Activated CD4-positive, alpha-beta T cell treated with anti-CD3 and anti-CD28 coated beads, Interleukin-2, amount 10 ng/mL, durations not matched to agents 7 days and 5 days (primary cell): ENCODE results near the gene PKD1. TPM values are rescaled to one million over a fixed set of nuclear protein-coding genes. Genes with fewer than 3 reads are reported as not detected.
"Not testable (repeated sequence)": the region's sequence is repeated elsewhere in the genome, so short reads cannot be mapped to it uniquely, and the experiment has no call there.

Experiments
- CTCF ChIA-PET: fragments of 350-600 bp; sonication (Branson Sonifier 250); formaldehyde crosslinking; loops from one replicate; lab custom pipeline; 2021; ENCODE audit warnings: antibody characterized with exemption; lab: Charles Lee
- POLR2A ChIA-PET: fragments of 350-600 bp; sonication (Branson Sonifier 250); formaldehyde crosslinking; loops from one replicate; lab custom pipeline; 2021; ENCODE audit warnings: antibody characterized with exemption; lab: Charles Lee
- DNase-seq: peaks from one replicate; pipeline ENCODE4 v3.0.0-alpha.2; 2020
- H3K27ac Mint-ChIP-seq: one replicate; pipeline ENCODE4 v1.8.0; 2021; ENCODE audit warnings: mild to moderate bottlenecking, moderate library complexity, mixed read lengths
- H3K27me3 Mint-ChIP-seq: one replicate; pipeline ENCODE4 v1.8.0; 2021; ENCODE audit warnings: mixed read lengths
- H3K36me3 Mint-ChIP-seq: one replicate; pipeline ENCODE4 v1.8.0; 2021; ENCODE audit warnings: low read depth, mixed read lengths
- H3K4me1 Mint-ChIP-seq: one replicate; pipeline ENCODE4 v1.8.0; 2021; ENCODE audit warnings: mixed read lengths
- H3K4me3 Mint-ChIP-seq: one replicate; pipeline ENCODE4 v1.8.0; 2021; ENCODE audit warnings: mild to moderate bottlenecking, moderate library complexity, mixed read lengths
- H3K9me3 Mint-ChIP-seq: one replicate; pipeline ENCODE4 v1.8.0; 2021; ENCODE audit warnings: mixed read lengths
- total RNA-seq, 2 experiments: library from RNA; stranded (reverse); gene quantifications; one replicate each; pipeline ENCODE4 v1.2.3, GENCODE V29; 2021

The PKD1 gene
- total RNA-seq, 2 experiments from 2014 or later: 72.9 to 77.2 TPM

- CTCF ChIA-PET, H3K9me3 Mint-ChIP-seq, DNase-seq, H3K4me1 Mint-ChIP-seq, H3K27me3 Mint-ChIP-seq, H3K27ac Mint-ChIP-seq, POLR2A ChIA-PET, H3K36me3 Mint-ChIP-seq, H3K4me3 Mint-ChIP-seq: not testable (repeated sequence)
Measured at GRCh38 chr16:2123706-2124376, 11.9 kb downstream of the PKD1 start.

- DNase-seq, CTCF ChIA-PET, H3K4me3 Mint-ChIP-seq: not testable (repeated sequence)
Measured at GRCh38 chr16:2122934-2123683, 12.6 kb downstream of the PKD1 start.

GRCh38 chr16:2122429-2122828, 13.3 kb downstream of the PKD1 start:
- peaks cover 2% of the 10 kb centered on the region for H3K4me1 Mint-ChIP-seq
- no peak for DNase-seq
- no peak overlapping the region for H3K4me3 Mint-ChIP-seq
- no peaks in the 10 kb centered on the region for H3K27me3 Mint-ChIP-seq
- CTCF ChIA-PET: interaction anchor here (1.8 kb wide), 1 partner anchor 13 kb away, joined by 3 read pairs; no protein-coding TSS in a partner anchor
- no peak overlapping the region for H3K27ac Mint-ChIP-seq
- H3K9me3 Mint-ChIP-seq: no peaks in the 10 kb centered on the region
- no peaks in the 10 kb centered on the region for H3K36me3 Mint-ChIP-seq
- POLR2A ChIA-PET: no interaction called here

More at GRCh38 chr16:2122934-2123683, 12.6 kb downstream of the PKD1 start:
- H3K27ac Mint-ChIP-seq, H3K9me3 Mint-ChIP-seq, POLR2A ChIA-PET, H3K27me3 Mint-ChIP-seq, H3K36me3 Mint-ChIP-seq, H3K4me1 Mint-ChIP-seq: not testable (repeated sequence)

DNA sequence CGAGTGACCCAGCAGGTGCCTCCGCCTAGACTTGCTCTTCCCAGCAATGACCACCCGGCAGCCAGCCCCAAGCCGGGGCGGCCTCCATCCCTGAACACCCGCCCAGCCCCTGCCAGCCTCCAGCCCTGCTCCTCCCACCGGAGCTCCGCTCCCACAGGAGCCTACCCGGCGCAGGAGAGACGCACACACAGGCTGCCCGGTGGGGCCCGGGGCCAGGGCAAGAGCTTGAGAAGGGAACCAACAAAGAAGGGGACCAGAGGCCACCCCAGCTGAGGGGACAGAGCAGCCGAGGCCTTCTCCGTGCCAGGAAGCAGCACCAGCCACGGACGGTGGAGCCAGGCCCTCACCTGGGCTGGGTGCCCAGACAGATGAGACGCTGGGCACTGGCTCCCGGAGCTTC, 13.8 kb downstream of the PKD1 start:
- Mint-ChIP-seq H3K27me3 (no peaks in the 10 kb centered on the region), H3K36me3 (no peaks in the 10 kb centered on the region), H3K27ac (no peak overlapping the region), H3K4me1 (peaks cover 2% of the 10 kb centered on the region), H3K4me3 (no peak overlapping the region), H3K9me3 (no peaks in the 10 kb centered on the region)
- ChIA-PET CTCF (interaction anchor here (1.8 kb wide), 1 partner anchor 13 kb away, joined by 3 read pairs; no protein-coding TSS in a partner anchor), POLR2A (interaction anchor here (0.7 kb wide), 1 partner anchor 14 kb away, joined by 7 read pairs; the partner anchor contains the start of gene PKD1)
- DNase-seq: no peak

GRCh38 chr16:2121325-2121724, 14.4 kb downstream of the PKD1 start:
- DNase-seq, H3K36me3 Mint-ChIP-seq, H3K9me3 Mint-ChIP-seq, H3K4me3 Mint-ChIP-seq, H3K4me1 Mint-ChIP-seq, H3K27me3 Mint-ChIP-seq, H3K27ac Mint-ChIP-seq: not testable (repeated sequence)
- POLR2A ChIA-PET: interaction anchor here (0.7 kb wide), 1 partner anchor 14 kb away, joined by 7 read pairs; the partner anchor contains the start of gene PKD1
- CTCF ChIA-PET: interaction anchor here (1.8 kb wide), 1 partner anchor 12 kb away, joined by 3 read pairs; no protein-coding TSS in a partner anchor

GRCh38 chr16:2117960-2118722, 17.6 kb downstream of the PKD1 start:
- H3K27me3 Mint-ChIP-seq, CTCF ChIA-PET, H3K9me3 Mint-ChIP-seq, DNase-seq, H3K4me1 Mint-ChIP-seq, H3K27ac Mint-ChIP-seq, H3K4me3 Mint-ChIP-seq, POLR2A ChIA-PET, H3K36me3 Mint-ChIP-seq: not testable (repeated sequence)

DNA sequence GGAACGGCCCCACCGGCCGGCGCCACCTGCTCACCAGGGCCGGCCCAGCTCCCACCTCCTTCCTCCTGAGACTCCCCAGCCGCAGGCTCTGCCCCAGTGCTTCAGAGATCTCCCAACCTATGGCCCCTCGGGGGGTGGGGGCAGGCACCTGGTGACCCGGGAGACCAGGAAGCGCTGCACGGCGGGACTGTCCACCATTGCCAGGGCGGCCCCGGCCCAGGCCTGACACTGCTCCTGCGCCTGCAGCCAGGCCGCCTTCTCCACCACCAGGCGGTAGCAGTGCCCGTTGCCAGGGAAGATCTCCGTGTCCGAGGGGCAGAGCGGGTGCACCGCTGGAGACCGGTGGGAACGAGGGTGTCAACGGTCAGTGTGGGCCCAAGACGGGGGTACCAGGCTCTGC, 18.4 kb downstream of the PKD1 start:
- H3K4me1 Mint-ChIP-seq, H3K9me3 Mint-ChIP-seq: not testable (repeated sequence)

DNA sequence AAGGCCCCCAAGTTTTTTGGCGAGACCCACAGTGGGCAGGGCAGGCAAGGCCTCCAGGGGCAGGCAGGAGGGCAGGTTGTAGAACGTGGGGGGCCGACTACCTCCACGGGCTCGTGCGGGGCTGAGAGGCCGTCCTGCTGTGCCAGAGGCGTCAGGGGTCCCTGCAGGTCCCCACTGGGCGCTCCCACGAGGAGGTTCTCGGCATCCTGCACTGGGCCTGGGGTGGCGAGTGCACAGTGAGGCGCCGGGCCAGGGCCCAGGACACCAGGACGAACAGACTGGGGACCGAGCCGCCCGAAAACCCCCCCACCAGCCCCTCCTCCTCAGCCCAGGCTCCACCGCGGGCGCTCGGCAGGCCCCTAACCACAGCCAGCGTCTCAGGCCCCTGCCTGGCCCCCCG, 19.3 kb downstream of the PKD1 start:
- CTCF ChIA-PET, H3K4me3 Mint-ChIP-seq, POLR2A ChIA-PET, H3K9me3 Mint-ChIP-seq, DNase-seq, H3K27me3 Mint-ChIP-seq, H3K4me1 Mint-ChIP-seq, H3K27ac Mint-ChIP-seq, H3K36me3 Mint-ChIP-seq: not testable (repeated sequence)

More for the DNA sequence above, 18.4 kb downstream of the PKD1 start:
- H3K27me3 Mint-ChIP-seq, DNase-seq, H3K4me3 Mint-ChIP-seq, H3K36me3 Mint-ChIP-seq, H3K27ac Mint-ChIP-seq, CTCF ChIA-PET, POLR2A ChIA-PET: not testable (repeated sequence)

GRCh38 chr16:2115591-2115973, 20.1 kb downstream of the PKD1 start:
- DNase-seq: no peak
- H3K4me1 Mint-ChIP-seq: no peaks in the 10 kb centered on the region

GRCh38 chr16:2114885-2115590, 20.7 kb downstream of the PKD1 start:
- POLR2A ChIA-PET, H3K9me3 Mint-ChIP-seq, H3K4me1 Mint-ChIP-seq, H3K36me3 Mint-ChIP-seq, H3K27me3 Mint-ChIP-seq, CTCF ChIA-PET, DNase-seq, H3K27ac Mint-ChIP-seq, H3K4me3 Mint-ChIP-seq: not testable (repeated sequence)

More at GRCh38 chr16:2115591-2115973, 20.1 kb downstream of the PKD1 start:
- Mint-ChIP-seq H3K36me3 (no peaks in the 10 kb centered on the region), H3K27ac (no peak overlapping the region), H3K27me3 (no peaks in the 10 kb centered on the region), H3K4me3 (no peak overlapping the region), H3K9me3 (no peaks in the 10 kb centered on the region)
- CTCF ChIA-PET: no interaction called here
- POLR2A ChIA-PET: no interaction called here

GRCh38 chr16:2114225-2114624, 21.5 kb downstream of the PKD1 start:
- H3K4me3 Mint-ChIP-seq, H3K27ac Mint-ChIP-seq, CTCF ChIA-PET, H3K4me1 Mint-ChIP-seq, H3K36me3 Mint-ChIP-seq, H3K27me3 Mint-ChIP-seq, DNase-seq, H3K9me3 Mint-ChIP-seq, POLR2A ChIA-PET: not testable (repeated sequence)

DNA sequence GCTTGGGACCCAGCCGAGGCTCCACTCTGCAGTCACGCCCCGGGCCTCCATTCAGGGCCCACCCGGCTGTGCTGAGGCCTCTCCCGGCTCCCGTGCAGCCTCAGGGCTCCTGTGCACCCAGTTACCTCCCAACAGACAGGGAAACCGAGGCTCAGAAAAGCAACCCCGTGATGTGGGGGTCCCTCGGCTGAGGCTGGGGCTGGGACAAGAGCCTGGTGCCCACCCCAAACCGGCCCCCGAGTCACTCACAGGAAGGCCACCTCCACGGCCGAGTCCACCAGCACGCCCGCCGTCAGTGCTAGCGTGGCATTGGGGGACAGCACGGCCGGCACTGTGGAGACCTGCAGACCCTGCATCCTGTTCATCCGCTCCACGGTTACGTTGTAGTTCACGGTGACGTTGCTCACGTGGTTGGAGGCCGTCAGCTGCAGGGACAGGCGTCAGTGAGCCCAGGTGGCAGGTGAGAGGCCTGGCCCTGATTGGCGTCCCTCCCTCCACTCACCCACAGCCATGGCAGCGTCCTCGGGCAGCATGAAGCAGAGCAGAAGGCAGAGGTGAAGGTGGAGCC, 23.1 kb downstream of the PKD1 start:
- POLR2A ChIA-PET, H3K4me1 Mint-ChIP-seq, H3K27me3 Mint-ChIP-seq, CTCF ChIA-PET, H3K36me3 Mint-ChIP-seq, H3K27ac Mint-ChIP-seq, H3K4me3 Mint-ChIP-seq, DNase-seq, H3K9me3 Mint-ChIP-seq: not testable (repeated sequence)
